ENCODE results near the gene FAM174C. TPM values are rescaled to one million over a fixed set of nuclear protein-coding genes. Genes with fewer than 3 reads are reported as not detected.
A peak's percentile ranks its signal among the peaks of the same experiment; 100 is the strongest.

FAM174C gene
- total and polyA plus RNA-seq, 4 donors = 14.6 to 79.8 (median 33.8) TPM

- peaks cover 16 to 54% (median 25%) of the 10 kb centered on the region in 4 donors for H3K4me1 ChIP-seq (ENCODE audit: control insufficient read depth in 4 of 4, insufficient read depth in 4 of 4, low read length in 3 of 4)
- H3K27ac ChIP-seq (ENCODE audit: low read depth in 1 of 2, low read length in 2 of 2) = no peak overlapping the region
- no peak overlapping the region for H3K9ac ChIP-seq (ENCODE audit: low read depth in 1 of 2, low read length in 2 of 2)
- H3K9me3 ChIP-seq (ENCODE audit: control insufficient read depth in 4 of 4, low read length in 3 of 4) = no peaks in the 10 kb centered on the region
- no peaks in the 10 kb centered on the region for H3K36me3 ChIP-seq (ENCODE audit: control insufficient read depth in 4 of 4, insufficient read depth in 3 of 4, low read depth in 1 of 4, low read length in 3 of 4)
- WGBS = 40% methylated on average over 25 of the region's 25 CpGs
- no peaks in the 10 kb centered on the region for H3K27me3 ChIP-seq (ENCODE audit: control insufficient read depth in 4 of 4, insufficient read depth in 4 of 4, low read length in 3 of 4)
- no peak for DNase-seq (ENCODE audit: low spot score)
- H3K4me3 ChIP-seq (ENCODE audit: low read depth in 1 of 3, low read length in 3 of 3) = no peak overlapping the region
- TF ChIP-seq SP1 (IDR thresholded peaks at IDR 0.05) (peak; percentile 79), HNF4G (IDR thresholded peaks at IDR 0.05) (peak; percentile 71), RAD21 (IDR thresholded peaks at IDR 0.05) (peak in 1 of 2 donors; percentile 44), RXRA (IDR thresholded peaks at IDR 0.05) (peak; percentile 56 to 64), HNF4A (conservative IDR thresholded peaks at IDR 0.05) (peak; percentile 84 to 86), NR2F2 (IDR thresholded peaks at IDR 0.05) (no peak)
These were observed 16.6 kb downstream of the FAM174C start for GRCh38 chr19:1291761-1292418.

- Histone ChIP-seq H3K27me3 (ENCODE audit: control insufficient read depth in 4 of 4, insufficient read depth in 4 of 4, low read length in 3 of 4) (no peaks in the 10 kb centered on the region), H3K4me3 (ENCODE audit: low read depth in 1 of 3, low read length in 3 of 3) (no peak overlapping the region), H3K9me3 (ENCODE audit: control insufficient read depth in 4 of 4, low read length in 3 of 4) (no peaks in the 10 kb centered on the region), H3K9ac (ENCODE audit: low read depth in 1 of 2, low read length in 2 of 2) (no peak overlapping the region), H3K27ac (ENCODE audit: low read depth in 1 of 2, low read length in 2 of 2) (no peak overlapping the region), H3K4me1 (ENCODE audit: control insufficient read depth in 4 of 4, insufficient read depth in 4 of 4, low read length in 3 of 4) (peaks cover 12 to 52% (median 25%) of the 10 kb centered on the region in 4 donors), H3K36me3 (ENCODE audit: control insufficient read depth in 4 of 4, insufficient read depth in 3 of 4, low read depth in 1 of 4, low read length in 3 of 4) (no peaks in the 10 kb centered on the region)
- DNase-seq (ENCODE audit: low spot score) = no peak
- 89% methylated on average over 17 of the region's 17 CpGs for WGBS
- TF ChIP-seq HNF4G (IDR thresholded peaks at IDR 0.05) (no peak), RAD21 (IDR thresholded peaks at IDR 0.05) (no peak), REST (IDR thresholded peaks at IDR 0.05) (no peak), ZBTB33 (IDR thresholded peaks at IDR 0.05) (no peak), FOXA1 (IDR thresholded peaks at IDR 0.05) (no peak), HNF4A (conservative IDR thresholded peaks at IDR 0.05) (no peak)
These were observed 17.3 kb downstream of the FAM174C start for GRCh38 chr19:1292419-1293151.

All from liver (tissue), 9 donors.